HG03066 (cell line): ENCODE data around the gene DENND1C.

Source experiments
- ATAC-seq: cut with Tn5 transposase; IDR thresholded peaks from one replicate; pipeline ENCODE4 v1.9.1; 2021; ENCODE audit warnings: low read depth; ENCODE audit not compliant: unreplicated experiment

Gene DENND1C, protein sequence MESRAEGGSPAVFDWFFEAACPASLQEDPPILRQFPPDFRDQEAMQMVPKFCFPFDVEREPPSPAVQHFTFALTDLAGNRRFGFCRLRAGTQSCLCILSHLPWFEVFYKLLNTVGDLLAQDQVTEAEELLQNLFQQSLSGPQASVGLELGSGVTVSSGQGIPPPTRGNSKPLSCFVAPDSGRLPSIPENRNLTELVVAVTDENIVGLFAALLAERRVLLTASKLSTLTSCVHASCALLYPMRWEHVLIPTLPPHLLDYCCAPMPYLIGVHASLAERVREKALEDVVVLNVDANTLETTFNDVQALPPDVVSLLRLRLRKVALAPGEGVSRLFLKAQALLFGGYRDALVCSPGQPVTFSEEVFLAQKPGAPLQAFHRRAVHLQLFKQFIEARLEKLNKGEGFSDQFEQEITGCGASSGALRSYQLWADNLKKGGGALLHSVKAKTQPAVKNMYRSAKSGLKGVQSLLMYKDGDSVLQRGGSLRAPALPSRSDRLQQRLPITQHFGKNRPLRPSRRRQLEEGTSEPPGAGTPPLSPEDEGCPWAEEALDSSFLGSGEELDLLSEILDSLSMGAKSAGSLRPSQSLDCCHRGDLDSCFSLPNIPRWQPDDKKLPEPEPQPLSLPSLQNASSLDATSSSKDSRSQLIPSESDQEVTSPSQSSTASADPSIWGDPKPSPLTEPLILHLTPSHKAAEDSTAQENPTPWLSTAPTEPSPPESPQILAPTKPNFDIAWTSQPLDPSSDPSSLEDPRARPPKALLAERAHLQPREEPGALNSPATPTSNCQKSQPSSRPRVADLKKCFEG

DNA sequence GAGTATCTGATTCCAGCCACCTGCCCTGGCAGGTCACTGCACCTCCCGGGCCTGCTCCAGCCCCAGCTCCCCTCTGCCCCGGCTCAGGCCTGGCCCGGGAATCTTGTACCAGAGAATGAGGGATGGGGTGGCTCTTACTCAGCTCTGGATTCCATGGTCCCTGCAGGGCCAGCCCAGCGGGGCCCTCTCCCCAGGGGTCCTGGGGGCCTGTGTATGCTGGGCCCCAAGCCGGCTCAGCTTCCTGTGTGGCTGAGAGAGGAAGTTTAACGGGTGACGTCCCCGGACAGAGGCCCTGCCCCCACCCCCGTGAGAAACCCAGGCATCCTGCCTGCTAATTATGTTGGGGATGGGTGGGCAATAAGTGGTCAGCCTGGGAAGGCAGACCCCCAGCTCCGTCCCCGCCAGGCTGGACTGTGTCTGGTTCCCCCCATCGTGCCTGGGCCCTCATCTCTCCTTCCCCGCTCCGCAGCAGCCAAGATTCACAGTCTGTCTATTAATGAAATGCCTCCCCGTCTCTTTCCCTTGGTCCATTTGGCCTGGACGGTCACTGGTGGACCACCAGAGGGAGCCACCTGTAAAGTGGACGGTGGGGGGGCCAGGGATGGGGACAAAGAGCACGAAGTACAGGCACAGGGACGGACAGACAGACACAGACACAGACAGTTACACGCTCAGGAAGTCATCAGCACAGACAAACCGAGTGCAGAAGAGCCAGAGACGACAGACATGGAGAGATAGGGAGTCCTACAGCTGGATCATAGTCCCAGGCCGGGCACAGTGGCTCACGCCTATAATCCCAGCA is at the start of gene DENND1C:
Gene DENND1C (minus strand): TSS at position 247 of the 802 bp plus-strand sequence. CDS start 92 bp downstream, at position 155.
- peak; percentile 74 for ATAC-seq

DNA sequence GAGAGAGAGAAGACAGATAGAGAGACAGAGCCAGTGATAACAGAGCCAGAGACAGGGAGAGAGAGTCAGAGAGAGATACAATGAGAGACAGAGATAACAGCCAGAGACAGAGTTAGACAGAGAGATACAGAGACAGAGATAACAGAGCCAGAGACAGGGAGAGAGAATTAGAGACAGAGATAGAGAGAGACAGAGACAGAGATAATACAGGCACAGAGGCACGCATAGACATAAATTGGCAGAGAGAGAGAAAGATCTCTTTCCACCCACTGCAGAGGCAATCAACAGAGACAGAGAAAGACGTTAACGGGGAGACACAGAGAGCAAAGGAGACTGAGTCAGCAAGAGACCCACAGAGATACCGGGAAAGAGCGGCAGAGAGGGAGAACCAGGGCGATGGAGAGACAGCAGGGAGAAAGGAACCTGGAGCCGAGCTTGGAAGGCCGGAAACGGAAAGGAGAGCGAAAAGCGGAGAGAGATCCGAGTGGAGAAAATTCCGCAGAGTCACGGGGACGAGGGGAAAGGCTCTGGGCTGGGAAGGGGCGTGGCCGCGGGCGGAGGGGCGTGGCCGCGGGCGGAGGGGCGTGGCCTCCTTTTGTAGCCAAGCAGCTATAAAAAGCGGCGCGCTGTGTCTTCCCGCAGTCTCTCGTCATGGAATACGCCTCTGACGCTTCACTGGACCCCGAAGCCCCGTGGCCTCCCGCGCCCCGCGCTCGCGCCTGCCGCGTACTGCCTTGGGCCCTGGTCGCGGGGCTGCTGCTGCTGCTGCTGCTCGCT is 49.0 kb upstream of the DENND1C start, which contains the start of gene TNFSF9:
Gene TNFSF9 (plus strand): TSS at position 641 of the 777 bp plus-strand sequence. CDS start 11 bp downstream, at position 652.
- ATAC-seq, result no peak

DNA sequence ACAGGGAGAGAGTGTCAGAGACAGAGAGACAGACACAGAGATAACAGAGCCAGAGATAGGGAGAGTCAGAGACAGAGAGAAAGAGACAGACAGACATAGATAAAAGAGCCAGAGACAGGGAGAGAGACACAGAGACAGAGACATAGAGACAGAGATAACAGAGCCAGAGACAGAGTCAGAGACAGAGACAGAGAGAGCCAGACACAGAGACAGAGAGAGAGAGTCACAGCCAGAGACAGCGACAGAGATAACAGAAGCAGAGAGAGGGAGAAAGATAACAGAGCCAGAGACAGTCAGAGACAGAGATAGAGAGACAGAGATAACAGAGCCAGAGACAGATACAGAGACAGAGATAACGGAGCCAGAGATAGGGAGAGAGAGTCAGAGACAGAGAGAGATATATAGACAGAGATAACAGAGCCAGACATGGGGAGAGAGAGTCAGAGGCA is 48.4 kb upstream of the DENND1C start:
- ATAC-seq, result no peak

DNA sequence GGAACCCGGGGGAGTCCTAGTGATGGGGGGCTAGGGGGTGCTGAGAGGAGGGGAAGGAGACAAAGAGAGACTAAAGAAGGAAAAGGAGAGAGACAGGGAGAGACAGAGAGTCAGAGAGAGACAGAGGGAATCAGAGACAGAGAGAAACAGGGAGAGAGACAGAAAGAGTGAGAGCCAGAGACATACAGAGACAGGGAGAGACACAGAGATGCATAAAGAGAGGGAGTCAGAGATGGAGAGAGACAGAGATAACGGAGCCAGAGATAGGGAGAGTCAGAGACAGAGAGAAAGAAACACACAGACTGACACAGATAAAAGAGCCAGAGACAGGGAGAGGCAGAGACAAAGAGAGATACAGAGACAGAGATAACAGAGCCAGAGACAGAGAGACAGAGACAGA is 47.8 kb upstream of the DENND1C start:
- no peak for ATAC-seq

DNA sequence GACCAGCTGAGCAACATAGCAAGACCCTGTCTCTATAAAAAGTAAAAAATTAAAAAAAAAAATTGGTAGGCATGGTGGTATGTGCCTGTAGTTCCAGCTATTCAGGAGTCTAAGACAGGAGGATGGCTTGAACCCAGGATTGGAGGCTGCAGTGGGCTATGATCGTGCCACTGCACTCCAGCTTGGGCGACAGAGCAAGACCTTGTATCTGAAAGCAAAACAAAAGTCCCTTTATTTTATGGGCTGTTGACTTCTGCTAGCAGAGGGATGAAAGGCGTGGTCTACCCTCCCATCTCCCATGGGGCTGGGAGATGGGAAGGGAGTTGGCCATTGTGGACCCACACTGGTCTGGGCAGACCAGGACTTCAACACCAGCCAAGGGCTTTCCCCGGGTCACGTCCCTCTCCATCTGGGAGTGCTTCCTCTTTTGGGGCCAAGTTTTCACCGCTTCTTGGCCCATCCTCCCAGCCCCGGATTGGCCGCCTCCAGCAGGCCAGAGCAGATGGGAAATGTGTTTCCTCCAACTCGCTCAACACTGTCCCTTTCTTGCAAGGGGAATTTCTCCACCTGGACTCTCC is 47.0 kb upstream of the DENND1C start:
- no peak for ATAC-seq

DNA sequence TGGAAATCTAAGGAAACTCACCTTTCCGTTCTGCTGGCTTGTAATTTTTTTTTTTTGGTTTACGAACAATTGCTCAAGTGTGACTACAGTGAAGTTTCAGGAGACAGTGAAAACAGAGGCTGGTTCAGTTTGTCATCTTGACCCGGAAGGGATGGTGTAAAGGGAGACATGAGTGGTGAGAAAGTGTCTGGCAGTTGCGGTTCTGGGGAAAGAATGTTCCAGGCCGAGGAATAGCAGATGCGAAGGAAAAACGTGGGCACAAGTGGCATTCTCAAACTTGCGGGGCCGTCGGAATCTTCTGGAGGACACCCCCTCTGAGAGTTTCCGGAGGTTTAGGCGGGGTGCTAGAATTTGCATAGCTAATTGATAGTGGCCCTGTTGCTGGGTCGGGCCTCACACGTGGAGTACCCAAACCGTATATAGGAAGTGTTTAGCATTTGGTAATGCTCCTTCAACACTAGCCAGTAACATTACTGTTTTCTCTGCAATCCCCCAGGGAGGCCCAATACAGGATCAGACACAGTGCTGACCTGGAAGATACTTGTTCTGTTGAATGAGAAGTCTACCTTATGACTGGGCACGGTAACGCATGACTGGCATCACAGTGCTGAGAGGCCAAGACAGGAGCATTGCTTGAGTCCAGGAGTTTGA is 46.4 kb upstream of the DENND1C start:
- ATAC-seq, result peak; percentile 50

DNA sequence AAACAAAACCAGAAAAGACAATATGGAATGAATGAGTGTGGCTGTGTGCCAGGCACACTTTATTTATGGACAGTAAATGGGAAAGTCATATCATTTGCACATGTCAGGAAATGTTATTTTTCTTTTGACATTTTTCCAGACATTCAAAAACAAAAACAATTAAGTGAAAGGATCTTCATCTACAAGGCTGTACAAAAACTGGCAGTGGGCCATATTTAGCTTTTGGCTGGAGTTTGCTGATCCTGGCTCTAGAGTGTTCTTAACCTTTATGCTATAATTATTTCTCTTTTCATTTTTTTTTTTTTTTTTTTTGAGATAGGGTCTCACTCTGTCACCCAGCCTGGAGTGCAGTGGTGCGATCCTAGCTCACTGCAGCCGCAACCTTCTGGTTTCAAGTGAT is 42.7 kb upstream of the DENND1C start:
- no peak for ATAC-seq

DNA sequence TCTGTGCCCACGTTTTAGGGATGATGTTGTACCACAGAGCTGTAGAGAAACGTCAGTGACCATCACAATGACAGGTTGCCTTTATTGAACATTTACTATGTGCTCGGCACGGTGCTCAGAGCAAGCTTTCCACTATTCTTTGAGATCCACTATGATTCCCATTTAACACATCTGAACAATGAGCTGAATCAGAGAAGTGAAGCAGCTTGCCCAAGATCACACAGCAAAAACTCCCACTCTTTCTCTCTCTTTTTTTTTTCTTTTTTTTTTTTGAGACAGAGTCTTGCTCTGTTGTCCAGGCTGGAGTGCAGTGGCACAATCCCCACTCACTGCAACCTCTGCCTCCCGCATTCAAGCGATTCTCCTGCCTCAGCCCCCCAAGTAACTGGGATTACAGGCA is 41.1 kb upstream of the DENND1C start:
- ATAC-seq, result no peak

DNA sequence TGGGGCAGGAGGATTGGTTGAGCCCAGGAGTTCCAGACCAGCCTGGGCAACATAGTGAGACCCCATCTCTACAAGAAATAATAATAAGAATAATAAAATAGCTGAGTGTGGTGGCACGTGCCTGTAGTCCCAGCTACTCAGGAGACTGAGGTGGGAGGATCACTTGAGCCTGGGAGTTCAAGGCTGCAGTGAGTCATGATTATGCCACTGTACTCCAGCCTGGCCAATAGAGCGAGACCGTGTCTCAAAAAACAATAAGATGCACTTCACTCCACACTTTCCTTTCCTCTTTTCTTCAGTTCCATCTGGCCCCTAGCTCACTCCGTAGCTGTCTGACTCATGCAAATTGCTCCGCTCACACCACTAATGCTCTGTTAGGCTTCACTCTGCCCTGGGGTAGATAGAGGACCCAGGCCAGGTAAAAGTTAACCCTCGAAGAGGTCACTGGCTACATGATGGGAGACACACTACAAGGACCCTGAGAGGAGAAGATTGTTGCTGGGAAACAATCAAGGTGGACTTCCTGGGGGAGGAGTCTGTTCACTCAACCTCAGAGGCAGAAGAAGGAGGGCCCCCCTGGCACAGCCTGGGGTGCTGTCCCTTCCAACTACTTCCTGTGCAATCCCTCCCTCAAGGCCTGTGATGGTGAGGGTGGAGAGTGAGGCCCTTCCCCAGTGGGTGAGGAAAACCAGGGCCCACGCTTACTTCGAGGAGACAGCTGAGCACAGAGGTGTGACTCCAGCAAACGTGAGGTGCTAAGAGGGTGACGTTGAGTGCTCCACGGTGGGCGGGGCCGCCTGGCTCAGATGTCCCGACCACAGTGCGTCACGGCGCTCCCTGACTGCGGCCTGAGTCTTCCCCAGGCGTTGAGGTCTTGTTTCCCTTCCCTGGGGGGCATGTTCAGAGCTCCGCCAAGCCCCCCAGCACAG is 40.4 kb upstream of the DENND1C start:
- ATAC-seq, result peak; percentile 46

DNA sequence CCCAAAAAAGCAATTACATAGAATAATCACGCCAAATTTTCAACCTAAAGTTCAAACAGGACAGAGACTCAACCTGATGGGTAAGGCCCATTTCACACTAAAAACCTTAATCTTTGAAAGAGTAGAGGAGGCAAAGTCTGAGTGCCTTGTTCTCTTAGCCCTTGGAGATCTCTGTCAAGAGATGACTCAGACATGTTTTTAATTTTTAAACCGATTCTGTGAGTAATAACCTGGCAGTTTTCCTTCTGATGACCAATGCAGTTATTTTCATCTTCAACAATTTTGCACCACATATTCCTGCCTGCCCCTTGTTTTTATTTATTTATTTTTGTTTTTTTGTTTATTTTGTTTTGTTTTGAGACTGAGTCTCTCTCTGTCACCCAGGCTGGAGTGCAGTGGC is 37.7 kb upstream of the DENND1C start:
- ATAC-seq, result no peak

DNA sequence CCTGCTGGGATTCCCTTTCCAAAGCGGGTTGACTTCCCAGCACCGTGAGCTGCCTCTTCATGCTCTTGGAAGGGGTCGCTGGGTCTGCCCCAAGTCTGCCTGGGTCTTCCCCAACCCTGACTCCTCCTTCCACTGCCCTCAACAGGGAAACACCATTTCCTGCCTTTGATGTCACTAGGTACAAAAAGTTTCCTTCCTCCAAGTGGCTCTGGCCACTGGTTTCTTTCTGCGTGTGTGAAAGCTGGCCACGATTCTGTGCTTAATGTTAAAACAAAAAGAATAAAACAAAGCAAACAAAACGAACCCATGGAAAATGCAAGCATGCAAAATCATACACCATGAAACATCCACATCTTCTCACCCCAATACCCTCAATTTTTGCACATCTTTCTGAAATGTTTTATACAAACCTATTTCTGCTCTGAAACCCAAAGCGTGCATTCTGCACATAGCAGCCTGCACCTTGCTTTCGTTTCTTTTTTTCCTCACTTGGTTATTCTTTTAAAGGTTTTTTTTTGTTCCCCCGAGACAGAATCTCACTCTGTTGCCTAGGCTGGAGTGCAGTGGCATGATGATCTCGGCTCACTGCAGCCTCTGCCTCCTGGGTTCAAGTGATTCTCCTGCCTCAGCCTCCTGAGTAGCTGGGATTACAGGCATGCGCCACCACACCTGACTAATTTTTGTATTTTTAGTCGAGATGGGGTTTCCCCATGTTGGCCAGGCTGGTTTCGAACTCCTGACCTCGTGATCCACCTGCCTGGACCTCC is 36.7 kb upstream of the DENND1C start:
- ATAC-seq, result no peak

DNA sequence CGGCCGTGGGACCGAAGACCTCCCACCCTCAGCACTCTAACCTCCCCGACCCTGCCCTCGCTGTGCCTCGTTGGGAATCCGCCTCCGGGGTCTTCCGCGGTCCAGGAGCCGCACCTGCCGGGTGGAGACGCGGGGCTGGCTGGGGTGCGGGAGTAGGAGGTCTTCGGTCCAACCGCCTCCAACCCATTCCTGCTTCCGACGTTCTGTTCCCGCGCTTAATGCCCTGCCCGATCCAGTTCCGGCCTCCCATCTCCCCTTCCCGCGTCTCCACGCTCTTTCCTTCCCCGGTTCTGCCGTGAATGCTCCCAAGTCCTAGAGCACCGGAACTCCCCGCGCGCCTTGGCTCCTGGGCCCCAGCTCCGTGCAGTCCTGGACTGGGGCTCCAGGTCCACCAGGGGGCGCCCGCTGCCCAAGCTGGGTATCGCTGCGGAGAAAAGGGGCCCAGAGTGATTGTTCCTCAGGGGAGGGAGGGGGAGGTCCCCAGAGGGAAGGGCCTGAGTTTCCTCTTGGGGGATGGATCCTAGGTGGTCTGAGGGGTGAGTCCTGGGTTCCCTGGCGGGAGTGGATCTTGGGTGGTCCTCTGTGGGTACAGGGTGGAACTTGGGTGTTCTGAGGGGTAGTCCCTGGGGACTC is 35.2 kb upstream of the DENND1C start:
- no peak for ATAC-seq

DNA sequence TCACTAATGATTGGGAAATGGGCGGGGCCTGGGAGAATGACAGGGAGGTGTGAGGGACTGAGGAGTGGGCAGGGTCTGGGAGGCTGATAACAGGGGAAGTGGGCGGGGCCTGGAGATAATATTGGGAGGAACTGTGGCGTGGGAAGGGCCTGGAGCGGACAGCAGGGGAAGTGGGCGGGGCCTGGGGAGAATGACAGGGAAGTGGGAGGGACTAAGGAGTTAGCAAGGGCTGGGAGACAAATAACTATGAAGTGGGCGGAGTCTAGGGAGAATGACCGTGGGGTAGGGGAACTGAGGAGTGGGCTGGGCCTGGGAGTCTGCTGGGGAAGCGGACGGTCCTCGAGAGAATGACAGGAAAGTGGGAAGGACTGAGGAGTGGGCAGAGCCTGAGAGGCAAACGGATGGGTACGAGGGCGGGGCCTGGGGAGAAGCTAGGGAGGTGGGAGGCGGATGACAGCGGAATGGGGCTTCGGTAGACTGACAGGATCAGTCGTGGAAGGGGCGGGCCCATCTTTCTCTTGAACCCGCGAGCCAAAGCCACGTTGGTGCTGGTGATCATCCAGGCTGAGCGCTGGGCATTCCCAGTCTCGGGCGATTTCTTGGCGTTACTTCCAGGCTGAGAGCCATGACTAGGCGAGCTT is 34.6 kb upstream of the DENND1C start:
- peak; percentile 43 for ATAC-seq

DNA sequence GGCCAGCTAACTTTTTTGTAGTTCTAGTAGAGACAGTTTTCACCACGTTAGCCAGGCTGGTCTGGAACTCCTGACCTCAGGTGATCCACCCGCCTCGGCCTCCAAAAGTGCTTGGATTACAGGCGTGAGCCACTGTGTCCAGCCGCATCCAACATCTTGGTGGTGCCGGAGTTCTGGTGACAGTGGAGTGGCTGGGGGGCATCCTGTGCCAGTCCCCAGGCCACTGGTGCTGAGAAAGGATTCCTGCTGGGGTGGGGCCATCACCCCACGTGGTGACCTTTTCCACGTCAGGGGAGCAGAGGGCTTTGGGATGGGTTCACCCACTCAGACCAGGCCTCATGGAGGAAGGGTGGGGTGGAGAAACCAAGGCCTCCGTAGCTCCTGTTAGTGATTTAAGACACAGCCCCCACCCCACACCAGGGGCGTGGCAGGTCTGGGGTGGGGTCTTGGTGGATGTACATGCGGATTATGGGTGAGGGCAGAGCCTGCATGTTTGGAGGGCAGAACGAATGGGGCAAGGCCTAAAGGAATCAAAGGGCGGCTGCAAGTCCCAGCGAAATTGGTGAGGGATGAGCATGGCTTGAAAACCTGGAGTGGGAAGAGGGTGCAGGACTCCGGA is 33.4 kb upstream of the DENND1C start:
- no peak for ATAC-seq

DNA sequence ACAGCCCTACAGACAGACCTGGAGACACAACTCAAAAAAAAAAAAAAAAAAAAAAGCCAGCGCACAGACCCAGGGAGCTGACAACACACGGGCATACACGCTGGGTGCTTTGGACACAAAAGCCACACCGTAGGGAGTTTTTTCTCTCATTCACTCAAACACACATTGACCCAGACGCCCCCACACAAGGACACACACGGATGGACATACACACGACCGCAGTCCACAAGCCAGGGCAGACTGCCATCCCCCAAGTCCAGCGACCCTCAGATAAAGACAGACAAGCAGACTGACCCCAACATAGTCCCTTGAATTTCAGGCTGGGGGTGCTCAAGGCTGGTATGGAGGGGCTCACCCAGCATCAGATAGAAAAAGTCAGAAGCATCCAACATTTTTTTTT is 32.5 kb upstream of the DENND1C start:
- no peak for ATAC-seq

DNA sequence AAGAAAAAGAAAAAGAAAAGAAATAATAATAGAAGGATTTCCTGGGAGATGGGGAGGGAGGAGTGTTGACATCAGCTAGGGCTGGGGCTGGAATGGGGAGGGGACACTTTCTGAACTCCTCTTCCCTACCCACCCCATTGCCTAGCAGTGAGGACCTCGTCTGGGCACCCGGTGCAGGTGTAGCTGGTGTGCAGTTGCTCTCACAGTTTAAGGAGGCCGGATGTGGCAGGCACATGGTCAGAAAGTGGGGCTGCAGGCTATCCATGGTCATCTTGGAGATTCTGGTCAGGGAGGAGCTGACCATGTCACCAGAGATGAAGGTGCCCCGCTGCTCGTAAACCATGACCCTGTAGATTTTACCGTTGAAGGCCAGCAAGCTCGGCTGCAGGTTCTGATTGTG is 29.0 kb upstream of the DENND1C start:
- no peak for ATAC-seq
